ENCODE data around the gene RAX2. TPM values are rescaled to one million over a fixed set of nuclear protein-coding genes. Genes with fewer than 3 reads are reported as not detected.

Gene RAX2
- total RNA-seq, 2 experiments from 2014 or later: not detected

DNA sequence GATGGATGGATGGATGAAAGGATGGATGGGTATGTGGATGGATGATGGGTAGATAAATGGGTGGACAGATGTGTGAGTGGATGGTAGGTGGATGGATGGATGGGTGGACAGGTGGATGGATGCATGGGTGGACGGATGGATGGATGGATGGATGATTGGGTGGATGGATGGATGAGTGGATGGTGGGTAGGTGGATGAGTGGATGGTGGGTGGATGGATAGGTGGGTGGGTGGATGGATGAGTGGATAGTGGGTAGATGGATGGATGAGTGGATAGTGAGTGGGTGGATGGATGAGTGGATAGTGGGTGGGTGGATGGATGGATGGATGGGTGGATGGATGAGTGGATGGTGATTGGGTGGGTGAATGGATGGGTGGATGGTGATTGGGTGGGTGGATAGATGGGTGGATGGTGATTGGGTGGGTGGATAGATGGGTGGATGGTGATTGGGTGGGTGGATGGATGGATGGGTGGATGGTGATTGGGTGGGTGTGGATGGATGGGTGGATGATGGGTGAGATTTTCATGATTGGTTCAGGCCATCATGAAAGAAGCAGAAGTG lies 4.5 kb upstream of the RAX2 start:
- no peak overlapping the region for H3K4me3 Mint-ChIP-seq
- peaks cover 6 to 17% of the 10 kb centered on the region in 2 experiments for H3K9me3 ChIP-seq (ENCODE audit: control insufficient read depth in 1 of 2, insufficient read depth in 1 of 2, low read length in 2 of 2)
- no peaks in the 10 kb centered on the region for H3K4me1 ChIP-seq (ENCODE audit: insufficient read depth, low read length)
- no peak overlapping the region for H3K27ac Mint-ChIP-seq
- TF ChIP-seq, protein P1, sequence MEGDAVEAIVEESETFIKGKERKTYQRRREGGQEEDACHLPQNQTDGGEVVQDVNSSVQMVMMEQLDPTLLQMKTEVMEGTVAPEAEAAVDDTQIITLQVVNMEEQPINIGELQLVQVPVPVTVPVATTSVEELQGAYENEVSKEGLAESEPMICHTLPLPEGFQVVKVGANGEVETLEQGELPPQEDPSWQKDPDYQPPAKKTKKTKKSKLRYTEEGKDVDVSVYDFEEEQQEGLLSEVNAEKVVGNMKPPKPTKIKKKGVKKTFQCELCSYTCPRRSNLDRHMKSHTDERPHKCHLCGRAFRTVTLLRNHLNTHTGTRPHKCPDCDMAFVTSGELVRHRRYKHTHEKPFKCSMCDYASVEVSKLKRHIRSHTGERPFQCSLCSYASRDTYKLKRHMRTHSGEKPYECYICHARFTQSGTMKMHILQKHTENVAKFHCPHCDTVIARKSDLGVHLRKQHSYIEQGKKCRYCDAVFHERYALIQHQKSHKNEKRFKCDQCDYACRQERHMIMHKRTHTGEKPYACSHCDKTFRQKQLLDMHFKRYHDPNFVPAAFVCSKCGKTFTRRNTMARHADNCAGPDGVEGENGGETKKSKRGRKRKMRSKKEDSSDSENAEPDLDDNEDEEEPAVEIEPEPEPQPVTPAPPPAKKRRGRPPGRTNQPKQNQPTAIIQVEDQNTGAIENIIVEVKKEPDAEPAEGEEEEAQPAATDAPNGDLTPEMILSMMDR (IDR thresholded peaks at IDR 0.05): no peak
- no peak for ATAC-seq (ENCODE audit: poor library complexity)
- H3K27ac ChIP-seq (ENCODE audit: low read depth in 1 of 2, low read length in 2 of 2): no peak overlapping the region
- H3K36me3 Mint-ChIP-seq (ENCODE audit: low read depth): peaks cover 7% of the 10 kb centered on the region
- H3K27me3 Mint-ChIP-seq: no peaks in the 10 kb centered on the region
- H3K4me3 ChIP-seq (ENCODE audit: low read length): no peak overlapping the region
- H3K9me3 Mint-ChIP-seq: no peaks in the 10 kb centered on the region
- no peaks in the 10 kb centered on the region for H3K27me3 ChIP-seq (ENCODE audit: control insufficient read depth in 1 of 2, insufficient read depth in 2 of 2, low read length in 2 of 2)
- H3K4me1 Mint-ChIP-seq (ENCODE audit: low read depth): no peaks in the 10 kb centered on the region
- no peaks in the 10 kb centered on the region for H3K36me3 ChIP-seq (ENCODE audit: insufficient read depth, low read length)
- CTCF ChIA-PET: no interaction called here
- DNase-seq: no peak
- intact Hi-C loops (cut with DNase I, micrococcal nuclease): no loop called here
- POLR2A ChIA-PET: no interaction called here

DNA sequence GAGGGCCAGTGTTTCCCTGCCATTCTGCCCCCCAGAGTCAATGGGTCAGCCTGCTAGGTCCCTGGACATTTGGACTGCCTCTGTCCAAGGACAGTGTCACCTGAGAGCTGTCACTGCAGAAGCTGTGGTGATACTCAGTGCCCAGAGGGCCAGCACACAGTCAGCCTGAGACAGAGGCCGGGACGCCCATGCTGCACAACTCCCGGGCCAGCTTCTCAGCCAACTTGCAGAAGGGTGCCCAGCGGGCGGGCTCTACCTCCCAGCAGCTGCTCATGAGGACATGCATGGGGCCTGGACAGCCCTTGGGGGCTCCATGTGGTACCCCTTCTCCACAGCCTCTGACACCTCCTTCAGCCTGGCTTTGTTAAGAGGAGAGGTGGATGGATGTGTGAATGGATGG lies 3.8 kb upstream of the RAX2 start:
- POLR2A ChIA-PET: no interaction called here
- TF ChIP-seq, protein P1 (IDR thresholded peaks at IDR 0.05): no peak
- no peaks in the 10 kb centered on the region for H3K4me1 ChIP-seq (ENCODE audit: insufficient read depth, low read length)
- no peaks in the 10 kb centered on the region for H3K27me3 ChIP-seq (ENCODE audit: control insufficient read depth in 1 of 2, insufficient read depth in 2 of 2, low read length in 2 of 2)
- Mint-ChIP-seq H3K27ac (no peak overlapping the region), H3K4me1 (ENCODE audit: low read depth) (no peaks in the 10 kb centered on the region), H3K36me3 (ENCODE audit: low read depth) (peaks cover 5% of the 10 kb centered on the region), H3K4me3 (no peak overlapping the region), H3K9me3 (no peaks in the 10 kb centered on the region), H3K27me3 (no peaks in the 10 kb centered on the region)
- H3K27ac ChIP-seq (ENCODE audit: low read depth in 1 of 2, low read length in 2 of 2): no peak overlapping the region
- H3K4me3 ChIP-seq (ENCODE audit: low read length): no peak overlapping the region
- no peaks in the 10 kb centered on the region for H3K36me3 ChIP-seq (ENCODE audit: insufficient read depth, low read length)
- no peak for ATAC-seq (ENCODE audit: poor library complexity)
- intact Hi-C loops (cut with DNase I, micrococcal nuclease): no loop called here
- CTCF ChIA-PET: no interaction called here
- H3K9me3 ChIP-seq (ENCODE audit: control insufficient read depth in 1 of 2, insufficient read depth in 1 of 2, low read length in 2 of 2): peaks cover 0 to 10% of the 10 kb centered on the region in 2 experiments
- DNase-seq: no peak

DNA sequence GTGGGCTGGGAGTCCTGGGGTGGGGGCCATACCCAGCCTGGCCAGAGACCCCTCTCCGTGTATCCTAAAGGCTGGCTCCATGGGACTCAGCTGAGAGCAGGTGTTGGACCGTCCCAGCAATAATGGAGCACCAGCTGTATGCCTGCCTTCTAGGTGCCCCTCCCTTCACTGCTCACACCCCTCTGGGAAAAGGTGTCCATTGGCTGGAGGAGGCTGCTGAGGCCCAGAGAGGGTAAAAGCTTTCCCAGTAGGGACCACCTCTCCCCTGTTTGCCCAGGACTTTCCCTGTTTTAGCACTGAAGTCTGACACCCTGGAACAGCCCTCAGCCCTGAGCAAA lies 3.3 kb upstream of the RAX2 start:
- DNase-seq (no peak), ATAC-seq (ENCODE audit: poor library complexity) (no peak)
- ChIA-PET POLR2A (no interaction called here), CTCF (no interaction called here)
- H3K9me3 Mint-ChIP-seq: no peaks in the 10 kb centered on the region
- no peaks in the 10 kb centered on the region for H3K4me1 ChIP-seq (ENCODE audit: insufficient read depth, low read length)
- no peaks in the 10 kb centered on the region for H3K4me1 Mint-ChIP-seq (ENCODE audit: low read depth)
- H3K9me3 ChIP-seq (ENCODE audit: control insufficient read depth in 1 of 2, insufficient read depth in 1 of 2, low read length in 2 of 2): peaks cover 0 to 5% of the 10 kb centered on the region in 2 experiments
- no peak overlapping the region for H3K4me3 ChIP-seq (ENCODE audit: low read length)
- H3K27ac ChIP-seq (ENCODE audit: low read depth in 1 of 2, low read length in 2 of 2): no peak overlapping the region
- TF ChIP-seq, protein P1 (IDR thresholded peaks at IDR 0.05): no peak
- H3K4me3 Mint-ChIP-seq: no peak overlapping the region
- H3K27me3 ChIP-seq (ENCODE audit: control insufficient read depth in 1 of 2, insufficient read depth in 2 of 2, low read length in 2 of 2): no peaks in the 10 kb centered on the region
- H3K36me3 ChIP-seq (ENCODE audit: insufficient read depth, low read length): no peaks in the 10 kb centered on the region
- H3K27me3 Mint-ChIP-seq: no peaks in the 10 kb centered on the region
- H3K27ac Mint-ChIP-seq: no peak overlapping the region
- intact Hi-C loops (cut with DNase I, micrococcal nuclease): no loop called here
- H3K36me3 Mint-ChIP-seq (ENCODE audit: low read depth): peaks cover 5% of the 10 kb centered on the region
